Endodermal cell (in vitro differentiated cells): Measurements from ENCODE around the gene TSPAN33. TPM values are rescaled to one million over a fixed set of nuclear protein-coding genes. Genes with fewer than 3 reads are reported as not detected.

Experiments
- DNase-seq: peaks from one replicate; pipeline ENCODE4 v3.0.0-alpha.2; 2017
- H3K27ac ChIP-seq: 2 replicates; pipeline ENCODE4 v1.5.1; 2013; ENCODE audit warnings: mild to moderate bottlenecking, low read depth, low read length, moderate library complexity
- H3K27me3 ChIP-seq: 2 replicates; pipeline ENCODE4 v1.6.1; 2013; ENCODE audit warnings: mild to moderate bottlenecking, low read length, moderate library complexity; ENCODE audit not compliant: insufficient read depth, control insufficient read depth, poor library complexity, severe bottlenecking
- H3K36me3 ChIP-seq: 2 replicates; pipeline ENCODE4 v1.7.0; 2013; ENCODE audit warnings: mild to moderate bottlenecking, low read length, moderate library complexity; ENCODE audit not compliant: control insufficient read depth, insufficient read depth
- H3K4me1 ChIP-seq: one replicate; pipeline ENCODE4 v1.7.0; 2013; ENCODE audit warnings: low read length; ENCODE audit not compliant: control insufficient read depth, insufficient read depth
- H3K4me3 ChIP-seq: 2 replicates; pipeline ENCODE4 v1.5.1; 2013; ENCODE audit warnings: mild to moderate bottlenecking, low read length, moderate library complexity
- H3K9ac ChIP-seq: 2 replicates; pipeline ENCODE4 v1.6.1; 2013; ENCODE audit warnings: mild to moderate bottlenecking, low read length, moderate library complexity; ENCODE audit not compliant: poor library complexity, severe bottlenecking; ENCODE audit errors: extremely low read depth
- H3K9me3 ChIP-seq: 2 replicates; pipeline ENCODE4 v1.6.1; 2013; ENCODE audit warnings: mild to moderate bottlenecking, low read length, moderate library complexity; ENCODE audit not compliant: control insufficient read depth
- H3K27ac Mint-ChIP-seq: 2 replicates; pipeline ENCODE4 v1.8.0; 2020; ENCODE audit warnings: mixed read lengths
- H3K27me3 Mint-ChIP-seq: 2 replicates; pipeline ENCODE4 v1.8.0; 2021; ENCODE audit warnings: mild to moderate bottlenecking, mixed read lengths; ENCODE audit not compliant: insufficient read depth
- H3K36me3 Mint-ChIP-seq: 2 replicates; pipeline ENCODE4 v1.8.0; 2020; ENCODE audit warnings: low read depth, mixed read lengths
- H3K4me1 Mint-ChIP-seq: 2 replicates; pipeline ENCODE4 v1.8.0; 2020; ENCODE audit warnings: mixed read lengths
- H3K4me3 Mint-ChIP-seq: 2 replicates; pipeline ENCODE4 v1.8.0; 2020; ENCODE audit warnings: mild to moderate bottlenecking, moderate library complexity, mixed read lengths
- H3K9me3 Mint-ChIP-seq: 2 replicates; pipeline ENCODE4 v1.8.0; 2020; ENCODE audit warnings: mild to moderate bottlenecking, mixed read lengths
- CTCF ChIP-seq: fragments of 200-600 bp; sonication (generic); conservative IDR thresholded peaks from 2 replicates; pipeline ENCODE4 v1.5.0; 2021; ENCODE audit warnings: antibody characterized with exemption, mild to moderate bottlenecking
- WGBS, 2 experiments: methylation state at CpG; one replicate each; pipeline versions ENCODE4 v1.1.5 to v1.1.7; 2013; ENCODE audit warnings: missing lambda C conversion rate in 2 of 2, mixed read lengths in 1 of 2; ENCODE audit not compliant: insufficient coverage in 1 of 2, insufficient read length in 1 of 2; 5-methylcytosine and 5-hydroxymethylcytosine counted together
- total RNA-seq, 2 donors: library from RNA; stranded (reverse); fragmentation: NEBNext Ultra II Directional in 1 of 2; extraction: Animal tissue kit (Norgen Biotek cat#: 25700) in 1 of 2; gene quantifications; 2 replicates in 1 of 2; 3 replicates in 1 of 2; pipeline ENCODE4 v1.2.1, GENCODE V29; 2021

TSPAN33 gene
- total RNA-seq, 2 donors from 2014 or later = 33.2 to 35.6 TPM

GRCh38 chr7:129159539-129159938, 15.0 kb downstream of the TSPAN33 start:
- WGBS, 2 experiments = 97 to 100% methylated on average over 1 to 3 of the region's 3 CpGs
- H3K27ac Mint-ChIP-seq = no peak overlapping the region
- H3K9me3 Mint-ChIP-seq = no peaks in the 10 kb centered on the region
- Histone ChIP-seq H3K9ac (no peak overlapping the region), H3K27me3 (no peaks in the 10 kb centered on the region), H3K4me1 (no peaks in the 10 kb centered on the region), H3K9me3 (no peaks in the 10 kb centered on the region), H3K4me3 (no peak overlapping the region), H3K36me3 (no peaks in the 10 kb centered on the region), H3K27ac (peak overlapping the region; percentile 83)
- H3K4me1 Mint-ChIP-seq = no peaks in the 10 kb centered on the region
- peaks cover 3% of the 10 kb centered on the region for H3K36me3 Mint-ChIP-seq
- TF ChIP-seq CTCF = no peak
- DNase-seq = no peak
- H3K27me3 Mint-ChIP-seq = no peaks in the 10 kb centered on the region
- no peak overlapping the region for H3K4me3 Mint-ChIP-seq

GRCh38 chr7:129160161-129160905, 15.8 kb downstream of the TSPAN33 start:
- Histone ChIP-seq H3K9ac (no peak overlapping the region), H3K9me3 (no peaks in the 10 kb centered on the region), H3K27me3 (no peaks in the 10 kb centered on the region), H3K4me3 (no peak overlapping the region), H3K36me3 (peaks cover 4% of the 10 kb centered on the region), H3K27ac (peak overlapping the region; percentile 83), H3K4me1 (no peaks in the 10 kb centered on the region)
- peak; percentile 68 for DNase-seq
- Mint-ChIP-seq H3K4me1 (no peaks in the 10 kb centered on the region), H3K4me3 (no peak overlapping the region), H3K9me3 (no peaks in the 10 kb centered on the region), H3K27ac (no peak overlapping the region), H3K27me3 (no peaks in the 10 kb centered on the region), H3K36me3 (peaks cover 7% of the 10 kb centered on the region)
- 88 to 94% methylated on average over 2 of the region's 3 CpGs for WGBS, 2 experiments
- no peak for TF ChIP-seq CTCF

GRCh38 chr7:129161524-129162225, 17.2 kb downstream of the TSPAN33 start:
- H3K4me3 Mint-ChIP-seq = no peak overlapping the region
- H3K27me3 Mint-ChIP-seq = no peaks in the 10 kb centered on the region
- H3K36me3 ChIP-seq = peaks cover 6% of the 10 kb centered on the region
- no peak overlapping the region for H3K4me3 ChIP-seq
- peaks cover 12% of the 10 kb centered on the region for H3K36me3 Mint-ChIP-seq
- H3K27ac ChIP-seq = no peak overlapping the region
- WGBS, 2 experiments = 91 to 97% methylated on average over 3 to 5 of the region's 5 CpGs
- H3K9ac ChIP-seq = no peak overlapping the region
- no peak for DNase-seq
- TF ChIP-seq CTCF = no peak
- no peaks in the 10 kb centered on the region for H3K9me3 Mint-ChIP-seq
- no peaks in the 10 kb centered on the region for H3K27me3 ChIP-seq
- H3K4me1 Mint-ChIP-seq = no peaks in the 10 kb centered on the region
- H3K9me3 ChIP-seq = no peaks in the 10 kb centered on the region
- no peaks in the 10 kb centered on the region for H3K4me1 ChIP-seq
- no peak overlapping the region for H3K27ac Mint-ChIP-seq
